SU-DHL-6 (cell line): Measurements from ENCODE around the gene COL25A1.

Experiments
- EZH2phosphoT487 ChIP-seq: fragments of 200-600 bp; sonication (generic), shearing (Covaris generic); conservative IDR thresholded peaks from 2 replicates; pipeline ENCODE4 v1.6.1; 2018; ENCODE audit warnings: mild to moderate bottlenecking, antibody characterized with exemption, low read length, moderate library complexity, mixed read lengths
- TF ChIP-seq, protein P1 (sequence below): fragments of 200-600 bp; sonication (generic); IDR thresholded peaks from one replicate; pipeline ENCODE4 v1.5.1; 2017; ENCODE audit warnings: antibody characterized with exemption, mild to moderate bottlenecking, low read length, moderate library complexity; ENCODE audit not compliant: insufficient read depth, poor library complexity, severe bottlenecking

DNA sequence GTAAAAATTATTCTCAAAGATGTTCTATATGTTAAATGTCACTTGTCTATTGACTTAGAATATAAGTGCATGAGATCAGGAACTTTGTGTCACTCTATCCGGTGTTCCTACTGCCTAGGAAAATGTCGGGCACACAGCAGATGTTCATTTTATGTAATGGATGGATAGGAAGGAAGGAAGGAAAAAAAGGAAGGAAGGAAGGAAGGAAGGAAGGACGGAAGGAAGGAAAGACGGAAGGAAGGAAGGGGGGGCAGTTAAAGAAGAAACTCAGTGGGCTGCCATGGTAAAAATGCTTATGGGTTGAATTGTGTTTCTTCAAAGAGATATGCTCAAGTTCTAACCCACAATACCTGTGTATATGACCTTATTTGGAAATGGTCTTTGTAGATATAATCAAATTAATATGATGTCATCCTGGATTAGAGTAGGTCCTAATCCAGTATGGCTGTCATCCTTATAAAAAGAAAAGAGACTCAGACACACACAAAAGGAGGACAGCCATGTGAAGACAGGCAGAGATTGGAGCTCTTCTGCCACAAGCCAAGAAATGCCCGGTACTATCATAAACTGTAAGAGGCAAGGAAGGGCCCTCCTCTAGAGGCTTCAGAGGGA, 86.3 kb downstream of the COL25A1 start:
- TF ChIP-seq, protein P1, sequence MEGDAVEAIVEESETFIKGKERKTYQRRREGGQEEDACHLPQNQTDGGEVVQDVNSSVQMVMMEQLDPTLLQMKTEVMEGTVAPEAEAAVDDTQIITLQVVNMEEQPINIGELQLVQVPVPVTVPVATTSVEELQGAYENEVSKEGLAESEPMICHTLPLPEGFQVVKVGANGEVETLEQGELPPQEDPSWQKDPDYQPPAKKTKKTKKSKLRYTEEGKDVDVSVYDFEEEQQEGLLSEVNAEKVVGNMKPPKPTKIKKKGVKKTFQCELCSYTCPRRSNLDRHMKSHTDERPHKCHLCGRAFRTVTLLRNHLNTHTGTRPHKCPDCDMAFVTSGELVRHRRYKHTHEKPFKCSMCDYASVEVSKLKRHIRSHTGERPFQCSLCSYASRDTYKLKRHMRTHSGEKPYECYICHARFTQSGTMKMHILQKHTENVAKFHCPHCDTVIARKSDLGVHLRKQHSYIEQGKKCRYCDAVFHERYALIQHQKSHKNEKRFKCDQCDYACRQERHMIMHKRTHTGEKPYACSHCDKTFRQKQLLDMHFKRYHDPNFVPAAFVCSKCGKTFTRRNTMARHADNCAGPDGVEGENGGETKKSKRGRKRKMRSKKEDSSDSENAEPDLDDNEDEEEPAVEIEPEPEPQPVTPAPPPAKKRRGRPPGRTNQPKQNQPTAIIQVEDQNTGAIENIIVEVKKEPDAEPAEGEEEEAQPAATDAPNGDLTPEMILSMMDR = no peak
- no peak for TF ChIP-seq EZH2phosphoT487
